A549 (cell line): Measurements from ENCODE around the gene HAUS3.

Experiments used
- CTCF ChIP-seq: fragments of >200 bp; sonication (Bioruptor Twin); formaldehyde crosslinking; IDR thresholded peaks from 3 replicates; pipeline ENCODE4 v1.5.1; 2016
- EP300 ChIP-seq, 2 experiments: fragments of >200 bp; sonication (Bioruptor Twin); formaldehyde crosslinking; IDR thresholded peaks; 2 replicates in 1 of 2; 3 replicates in 1 of 2; pipeline ENCODE4 v1.6.1; 2016 to 2017
- HES2 ChIP-seq: fragments of >200 bp; sonication (Bioruptor Twin); formaldehyde crosslinking; IDR thresholded peaks from 2 replicates; pipeline ENCODE4 v1.6.1; 2016
- JUN ChIP-seq, 2 experiments: fragments of >200 bp; sonication (Bioruptor Twin); formaldehyde crosslinking; IDR thresholded peaks; 2 replicates in 1 of 2; 3 replicates in 1 of 2; pipeline ENCODE4 v1.6.1; 2016 to 2017
- POLR2A ChIP-seq: IDR thresholded peaks from 2 replicates; pipeline ENCODE4 v1.6.1; 2012; ENCODE audit warnings: mild to moderate bottlenecking, low read length
- POLR2AphosphoS2 ChIP-seq: conservative IDR thresholded peaks from 2 replicates; pipeline ENCODE4 v1.6.1; 2012; ENCODE audit warnings: low read length, improper control_type of control experiment, inconsistent platforms
- RAD21 ChIP-seq, 2 experiments: fragments of >200 bp in 1 of 2; sonication (Bioruptor Twin) in 1 of 2; formaldehyde crosslinking in 1 of 2; IDR thresholded peaks in 1 of 2; conservative IDR thresholded peaks in 1 of 2; 2 replicates in 1 of 2; 3 replicates in 1 of 2; pipeline ENCODE4 v1.6.1; 2012 to 2018; ENCODE audit warnings: inconsistent platforms in 1 of 2
- REST ChIP-seq: fragments of 200-600 bp; sonication (generic); IDR thresholded peaks from 2 replicates; pipeline ENCODE4 v1.6.1; 2016; ENCODE audit warnings: antibody characterized with exemption, mild to moderate bottlenecking, moderate library complexity
- TF ChIP-seq, protein P1 (sequence below): fragments of 150-350 bp; IDR thresholded peaks from 2 replicates; pipeline ENCODE4 v1.6.1; 2014; ENCODE audit warnings: low read depth, mild to moderate bottlenecking, low read length
- TF ChIP-seq, protein P2 (sequence below): fragments of 450-650 bp; IDR thresholded peaks from 2 replicates; pipeline ENCODE4 v1.6.1; 2014; ENCODE audit warnings: antibody characterized with exemption

DNA sequence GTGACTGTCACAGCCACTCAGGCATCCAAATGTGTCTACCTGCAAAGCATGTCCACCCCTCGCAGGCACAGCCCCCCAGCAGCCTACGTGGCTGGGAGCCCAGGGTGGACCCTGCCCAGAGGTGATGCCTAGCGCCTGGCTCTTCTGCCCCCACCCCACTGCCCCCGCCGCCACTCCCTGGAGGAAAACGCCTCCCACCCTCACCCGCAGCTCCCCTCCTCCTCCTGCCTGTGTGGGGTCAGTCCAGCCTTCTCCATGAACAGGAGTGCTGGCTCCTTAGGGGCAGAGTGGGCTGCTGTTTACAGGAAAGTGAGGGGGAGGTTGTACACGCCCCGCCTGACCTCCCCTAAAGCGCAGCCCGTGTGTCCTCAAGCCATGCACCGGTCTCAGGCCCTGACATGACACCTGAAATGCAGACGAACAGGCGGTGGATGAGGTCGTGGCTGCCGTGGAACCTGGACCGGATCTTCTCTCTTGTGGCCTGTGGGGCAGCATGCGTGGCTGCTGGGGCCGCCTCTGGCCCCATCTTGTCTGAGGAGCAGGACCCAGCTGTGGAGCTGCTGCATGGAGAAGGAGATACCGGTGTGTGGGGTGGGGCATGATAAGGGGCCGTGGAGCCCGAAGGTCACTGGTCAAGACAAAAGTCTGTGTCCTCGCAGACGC lies 31.9 kb upstream of the HAUS3 start:
- TF ChIP-seq EP300 (IDR thresholded peaks at IDR 0.05) (no peak), HES2 (no peak), RAD21 (conservative IDR thresholded peaks at IDR 0.05 in 1 of 2, IDR thresholded peaks at IDR 0.05 in 1 of 2) (no peak), POLR2AphosphoS2 (no peak), CTCF (no peak), JUN (IDR thresholded peaks at IDR 0.05) (no peak), POLR2A (no peak), REST (no peak)
- TF ChIP-seq, protein P1, sequence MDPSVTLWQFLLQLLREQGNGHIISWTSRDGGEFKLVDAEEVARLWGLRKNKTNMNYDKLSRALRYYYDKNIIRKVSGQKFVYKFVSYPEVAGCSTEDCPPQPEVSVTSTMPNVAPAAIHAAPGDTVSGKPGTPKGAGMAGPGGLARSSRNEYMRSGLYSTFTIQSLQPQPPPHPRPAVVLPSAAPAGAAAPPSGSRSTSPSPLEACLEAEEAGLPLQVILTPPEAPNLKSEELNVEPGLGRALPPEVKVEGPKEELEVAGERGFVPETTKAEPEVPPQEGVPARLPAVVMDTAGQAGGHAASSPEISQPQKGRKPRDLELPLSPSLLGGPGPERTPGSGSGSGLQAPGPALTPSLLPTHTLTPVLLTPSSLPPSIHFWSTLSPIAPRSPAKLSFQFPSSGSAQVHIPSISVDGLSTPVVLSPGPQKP = no peak
- TF ChIP-seq, protein P2, sequence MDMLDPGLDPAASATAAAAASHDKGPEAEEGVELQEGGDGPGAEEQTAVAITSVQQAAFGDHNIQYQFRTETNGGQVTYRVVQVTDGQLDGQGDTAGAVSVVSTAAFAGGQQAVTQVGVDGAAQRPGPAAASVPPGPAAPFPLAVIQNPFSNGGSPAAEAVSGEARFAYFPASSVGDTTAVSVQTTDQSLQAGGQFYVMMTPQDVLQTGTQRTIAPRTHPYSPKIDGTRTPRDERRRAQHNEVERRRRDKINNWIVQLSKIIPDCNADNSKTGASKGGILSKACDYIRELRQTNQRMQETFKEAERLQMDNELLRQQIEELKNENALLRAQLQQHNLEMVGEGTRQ = no peak
